HG02885 (cell line): ENCODE data around the gene BIRC5.

Source experiments
- ATAC-seq: cut with Tn5 transposase; IDR thresholded peaks from one replicate; pipeline ENCODE4 v1.9.1; 2021; ENCODE audit warnings: mild to moderate bottlenecking; ENCODE audit not compliant: unreplicated experiment, poor library complexity

BIRC5 gene

GRCh38 chr17:78253946-78254672 lies 40.1 kb downstream of the BIRC5 start:
- peak; percentile 59 for ATAC-seq

- no peak for ATAC-seq
Observed at GRCh38 chr17:78255029-78255656, 41.1 kb downstream of the BIRC5 start.

DNA sequence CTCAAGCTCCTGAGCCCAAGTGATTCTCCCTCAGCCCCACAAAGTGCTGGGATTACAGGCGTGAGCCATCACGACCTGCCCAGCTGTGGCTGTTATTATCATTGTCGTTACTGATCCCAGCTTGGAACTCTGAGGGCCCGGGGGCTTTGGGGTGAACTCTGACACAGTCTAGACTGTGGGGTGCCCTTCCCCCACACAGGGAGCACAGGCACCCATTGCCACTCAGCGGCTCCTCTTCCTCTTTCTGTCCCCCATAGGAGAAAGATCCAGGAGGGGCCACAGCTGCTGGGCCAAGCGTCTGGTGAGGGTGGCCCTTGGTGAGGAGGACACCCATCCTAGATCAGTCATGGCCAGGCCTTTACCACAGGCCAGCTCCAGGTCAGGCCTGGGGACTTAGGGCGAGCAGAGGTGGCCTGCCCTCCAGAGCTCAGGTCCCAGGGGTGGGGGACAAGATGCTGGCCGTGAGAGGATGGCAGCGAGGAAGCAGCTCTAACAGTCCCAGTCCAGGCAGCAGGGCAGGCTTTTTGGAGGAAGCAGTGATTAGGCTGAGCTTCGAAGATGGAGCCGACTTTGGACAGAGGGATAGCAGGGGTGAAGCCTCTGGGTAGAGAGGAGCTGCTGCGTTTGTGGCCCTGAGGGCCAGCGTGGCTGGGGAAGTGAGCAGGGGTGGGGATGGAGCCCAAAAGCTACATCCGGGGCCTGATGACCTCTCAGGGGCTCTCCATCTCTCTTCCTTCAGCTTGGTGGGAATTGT lies 42.1 kb downstream of the BIRC5 start:
- ATAC-seq: no peak

GRCh38 chr17:78256707-78257591 lies 42.9 kb downstream of the BIRC5 start:
- no peak for ATAC-seq

DNA sequence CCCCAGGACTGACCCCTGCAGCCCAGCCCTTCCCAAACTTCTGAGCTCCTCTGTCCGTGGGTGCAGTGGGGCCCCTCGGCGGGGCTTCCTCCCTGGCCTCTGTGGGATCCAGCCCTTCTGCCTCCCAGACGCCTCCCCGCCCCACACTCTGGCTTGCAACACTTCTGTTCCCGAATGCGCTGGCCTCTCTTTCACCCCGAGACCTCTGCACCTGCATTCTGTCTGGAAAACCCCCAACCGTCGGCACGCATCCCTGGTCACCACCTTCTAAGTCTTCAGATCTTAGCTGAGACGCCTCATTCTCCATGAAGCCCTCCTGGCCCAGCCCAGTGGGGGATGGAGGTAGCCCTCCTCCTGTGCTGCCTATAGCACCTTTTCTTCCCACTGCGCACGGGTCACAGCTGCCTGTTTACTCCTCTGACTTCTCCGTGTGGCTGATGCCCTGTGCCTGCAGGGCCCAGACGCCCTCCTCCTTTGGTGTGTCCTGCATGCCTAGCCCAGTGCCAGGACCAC lies 43.8 kb downstream of the BIRC5 start:
- no peak for ATAC-seq

DNA sequence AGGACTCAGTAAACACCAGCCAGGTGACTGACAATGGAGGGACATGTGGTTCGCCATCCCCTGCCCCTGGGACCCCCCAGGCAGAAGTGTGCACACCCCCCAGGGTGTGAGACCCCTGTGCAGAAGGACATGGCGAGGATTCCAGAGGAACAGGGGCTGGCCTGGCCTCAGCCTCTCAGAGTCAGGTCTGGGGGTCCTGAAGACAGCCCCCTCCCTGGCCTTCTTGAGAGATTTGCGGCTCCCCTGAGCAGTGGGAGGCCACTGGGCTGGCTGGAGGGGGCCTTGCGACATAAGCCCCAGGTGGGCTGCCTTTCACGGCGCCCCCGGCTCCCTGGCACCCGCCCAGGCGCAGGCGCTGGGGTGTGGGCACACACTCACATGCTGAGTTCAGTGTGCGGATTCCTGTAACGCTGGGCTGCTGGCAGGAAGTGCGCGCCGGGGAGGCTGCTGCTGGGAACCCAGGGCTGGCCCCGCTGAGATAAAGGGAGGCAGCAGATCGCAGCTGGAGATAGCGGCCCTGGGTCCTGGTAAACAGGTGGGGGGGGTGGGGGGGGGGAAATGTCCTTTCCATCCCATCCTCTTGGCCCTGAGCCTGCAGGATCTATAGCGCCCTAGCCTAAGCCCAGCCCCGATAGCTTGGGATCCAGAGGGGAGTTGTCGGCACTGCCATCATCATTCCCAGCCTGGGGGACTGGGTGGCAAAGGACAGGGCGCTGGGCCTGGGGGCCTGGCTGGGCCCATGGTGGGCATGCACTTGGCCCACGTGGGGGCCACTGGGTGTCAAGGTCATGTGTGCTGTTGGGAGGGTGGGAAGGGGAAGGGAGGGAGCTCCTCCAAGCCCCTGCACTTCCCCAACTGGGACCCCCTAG lies 44.5 kb downstream of the BIRC5 start:
- ATAC-seq: no peak

GRCh38 chr17:78259192-78259554 lies 45.1 kb downstream of the BIRC5 start:
- ATAC-seq: no peak

GRCh38 chr17:78263063-78263735 lies 49.1 kb downstream of the BIRC5 start:
- no peak for ATAC-seq

GRCh38 chr17:78263736-78264340 lies 49.8 kb downstream of the BIRC5 start:
- no peak for ATAC-seq

DNA sequence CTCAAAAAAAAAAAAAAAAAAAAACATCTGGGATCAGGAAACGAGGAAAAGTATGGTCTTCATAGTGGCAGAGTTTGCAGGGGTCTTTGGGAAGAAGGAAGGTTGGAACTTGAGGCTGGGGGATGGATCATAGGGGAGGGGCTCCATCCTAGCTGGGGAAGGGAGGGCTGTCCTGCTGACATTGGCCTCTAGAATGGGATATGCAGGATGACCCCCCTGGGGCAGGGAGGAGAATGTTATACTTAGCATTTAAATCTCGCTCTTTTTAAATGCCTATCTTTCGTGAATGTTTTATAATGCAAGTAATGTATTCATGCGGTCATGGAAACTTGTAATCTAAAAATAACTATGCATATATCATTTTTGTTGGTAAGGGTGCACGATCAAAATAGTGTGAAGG lies 50.5 kb downstream of the BIRC5 start:
- ATAC-seq: no peak

DNA sequence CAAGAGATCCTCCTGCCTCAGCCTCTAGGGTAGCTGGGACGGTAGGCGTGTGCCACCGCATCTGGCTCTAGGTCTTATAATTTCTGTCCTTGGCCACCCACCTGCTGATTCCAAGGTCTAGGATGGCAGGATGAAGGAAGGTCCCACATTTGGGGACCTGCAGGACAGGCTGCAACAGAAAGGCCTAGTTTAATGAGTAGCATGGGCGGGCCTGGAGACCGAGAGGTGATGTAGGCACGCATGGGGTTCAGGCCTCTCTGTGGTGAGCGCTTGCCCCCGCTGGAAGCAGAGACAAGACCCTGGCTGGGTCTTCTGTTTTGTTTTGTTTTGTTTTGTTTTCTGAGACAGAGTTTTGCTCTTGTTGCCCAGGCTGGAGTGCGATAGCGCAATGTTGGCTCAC lies 51.1 kb downstream of the BIRC5 start:
- no peak for ATAC-seq

DNA sequence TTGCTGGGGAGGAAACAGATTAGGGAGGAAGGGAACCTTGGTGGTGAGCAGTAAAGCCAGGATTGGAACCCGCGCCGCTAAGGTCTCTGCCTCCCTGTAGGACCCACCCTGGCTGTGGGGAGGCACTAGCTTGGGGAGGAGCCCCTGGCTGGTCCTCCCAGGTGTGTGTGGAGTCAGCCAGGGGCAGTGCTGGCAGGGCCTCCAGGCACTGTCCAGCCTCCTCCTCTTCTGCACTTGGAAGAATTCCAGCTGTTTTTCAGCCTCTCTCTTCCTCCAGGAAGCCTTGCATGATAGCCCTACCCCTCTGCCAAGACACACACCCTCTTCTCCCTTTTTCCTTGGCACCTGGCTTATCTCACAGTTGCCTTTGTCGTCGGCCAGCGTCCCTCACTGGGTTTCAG lies 52.2 kb downstream of the BIRC5 start:
- no peak for ATAC-seq

DNA sequence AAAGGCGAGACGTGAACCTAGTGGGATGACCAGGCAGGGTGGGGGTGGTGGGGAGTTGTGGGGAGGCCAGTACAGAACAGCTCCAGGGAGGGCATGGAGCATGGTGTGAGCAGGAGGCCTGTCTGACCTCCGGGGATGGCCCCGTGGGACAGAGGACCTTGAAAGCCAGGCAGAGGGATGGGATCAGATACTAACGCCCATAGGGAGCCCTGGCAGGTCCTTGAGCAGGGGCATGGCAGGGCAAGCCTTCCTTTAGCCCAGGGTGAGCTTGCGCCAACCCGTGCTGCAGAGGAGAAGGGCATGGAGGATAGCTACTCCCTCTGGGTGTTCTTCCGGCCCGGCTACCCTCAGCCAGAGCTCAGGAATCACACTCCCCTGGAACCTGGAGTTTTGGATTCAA lies 52.7 kb downstream of the BIRC5 start:
- ATAC-seq: no peak

DNA sequence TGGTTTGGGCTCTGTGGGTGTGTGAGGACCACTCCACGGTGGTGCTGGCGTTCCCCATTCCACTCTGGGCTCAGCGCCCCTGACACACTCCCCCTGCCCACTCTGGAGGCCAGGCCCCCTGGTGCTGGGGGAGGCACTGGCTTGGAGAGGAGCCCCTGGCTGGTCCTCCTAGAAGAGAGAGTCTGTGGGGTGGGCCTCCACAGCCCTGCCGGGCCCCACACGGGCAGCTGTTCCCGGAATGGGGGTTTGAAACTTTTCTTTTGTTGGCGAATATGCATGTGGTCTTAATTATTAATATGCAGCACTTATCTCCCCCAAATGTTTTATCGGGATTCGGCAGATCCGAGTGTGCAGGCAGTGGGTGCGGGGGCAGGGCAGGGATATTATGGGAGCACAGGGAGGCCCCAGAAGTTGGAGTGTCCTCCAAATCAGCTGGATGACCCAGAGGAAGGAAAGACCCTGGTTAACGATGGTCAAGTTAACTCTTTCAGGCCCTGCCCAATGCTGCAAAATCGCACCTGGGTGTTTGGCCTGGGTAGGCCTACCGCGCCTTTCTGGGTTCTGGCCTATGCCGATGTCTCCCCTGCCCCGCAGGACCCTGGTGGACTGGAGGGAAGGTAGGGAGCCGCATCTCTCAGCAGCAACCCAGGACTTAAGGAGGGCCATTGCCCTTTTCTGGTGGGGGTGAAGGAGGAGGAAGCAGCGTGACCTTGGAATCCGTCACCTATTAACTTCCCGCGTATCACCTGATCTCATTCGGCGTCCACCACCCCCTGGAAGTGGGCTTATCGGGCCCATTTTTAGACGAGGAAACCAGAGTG lies 53.4 kb downstream of the BIRC5 start:
- no peak for ATAC-seq

- ATAC-seq: no peak
Observed at GRCh38 chr17:78268191-78268874, 54.3 kb downstream of the BIRC5 start.

- no peak for ATAC-seq
Observed at GRCh38 chr17:78268951-78269905, 55.2 kb downstream of the BIRC5 start.
